ENCODE measurements around the gene FBRSL1.

The FBRSL1 gene

GRCh38 chr12:132455565-132455964, 34.4 kb upstream of the FBRSL1 start:
- no peak overlapping the region for H3K27ac ChIP-seq
- TF ChIP-seq CTCF (conservative IDR thresholded peaks at IDR 0.05), result no peak

- no peak for TF ChIP-seq CTCF (conservative IDR thresholded peaks at IDR 0.05)
- no peak overlapping the region for H3K27ac ChIP-seq
Measured at GRCh38 chr12:132456186-132456943, 33.6 kb upstream of the FBRSL1 start.

- TF ChIP-seq CTCF (conservative IDR thresholded peaks at IDR 0.05), result no peak
- H3K27ac ChIP-seq, result no peak overlapping the region
Measured at GRCh38 chr12:132456944-132457495, 32.9 kb upstream of the FBRSL1 start.

- TF ChIP-seq CTCF (conservative IDR thresholded peaks at IDR 0.05), result no peak
- H3K27ac ChIP-seq, result no peak overlapping the region
Measured at GRCh38 chr12:132458441-132458840, 31.5 kb upstream of the FBRSL1 start.

GRCh38 chr12:132458846-132459641, 30.9 kb upstream of the FBRSL1 start:
- H3K27ac ChIP-seq, result no peak overlapping the region
- no peak for TF ChIP-seq CTCF (conservative IDR thresholded peaks at IDR 0.05)

GRCh38 chr12:132460571-132460970, 29.4 kb upstream of the FBRSL1 start:
- H3K27ac ChIP-seq, result no peak overlapping the region

More at GRCh38 chr12:132460571-132460970, 29.4 kb upstream of the FBRSL1 start:
- TF ChIP-seq CTCF (conservative IDR thresholded peaks at IDR 0.05), result no peak; the same call in 1 of the 2 replicates
